NCI-H1417 treated with DMSO at 0.1 percent for 48 hours (cell line): ENCODE measurements around the gene GLRA1.

Experiments used
- DNase-seq: peaks from one replicate; lab custom pipeline; 2025; lab: John Stamatoyannopoulos, UW

The GLRA1 gene

GRCh38 chr5:151924564-151925301 is at the start of gene GLRA1:
Gene GLRA1, minus strand, starts transcription at chr5:151924851. Its CDS starts 302 bp downstream, at chr5:151924549.
- no peak for DNase-seq

GRCh38 chr5:151970885-151971284 is 46.2 kb upstream of the GLRA1 start:
- no peak for DNase-seq

GRCh38 chr5:151967865-151968264 is 43.2 kb upstream of the GLRA1 start:
- no peak for DNase-seq

GRCh38 chr5:151966046-151966445 is 41.4 kb upstream of the GLRA1 start:
- no peak for DNase-seq

- no peak for DNase-seq
These were observed 39.8 kb upstream of the GLRA1 start for GRCh38 chr5:151964471-151964870.

- DNase-seq, result no peak
These were observed 36.9 kb upstream of the GLRA1 start for GRCh38 chr5:151961557-151961956.

GRCh38 chr5:151958111-151958510 is 33.5 kb upstream of the GLRA1 start:
- no peak for DNase-seq

- DNase-seq, result no peak
These were observed 32.1 kb upstream of the GLRA1 start for GRCh38 chr5:151956725-151957124.

GRCh38 chr5:151954255-151954654 is 29.6 kb upstream of the GLRA1 start:
- DNase-seq, result no peak

- DNase-seq, result no peak
These were observed 29.2 kb upstream of the GLRA1 start for GRCh38 chr5:151953833-151954232.

- no peak for DNase-seq
These were observed 27.6 kb upstream of the GLRA1 start for GRCh38 chr5:151952238-151952637.

GRCh38 chr5:151950706-151951105 is 26.1 kb upstream of the GLRA1 start:
- DNase-seq, result no peak

- no peak for DNase-seq
These were observed 25.2 kb upstream of the GLRA1 start for GRCh38 chr5:151949701-151950308.

- no peak for DNase-seq
These were observed 24.5 kb upstream of the GLRA1 start for GRCh38 chr5:151949113-151949512.

GRCh38 chr5:151947931-151948608 is 23.4 kb upstream of the GLRA1 start:
- no peak for DNase-seq

GRCh38 chr5:151937851-151938250 is 13.2 kb upstream of the GLRA1 start:
- DNase-seq, result no peak

- no peak for DNase-seq
These were observed 10.6 kb upstream of the GLRA1 start for GRCh38 chr5:151935135-151935695.

- no peak for DNase-seq
These were observed 6.6 kb upstream of the GLRA1 start for GRCh38 chr5:151931260-151931659.

- no peak for DNase-seq
These were observed 1.5 kb upstream of the GLRA1 start for GRCh38 chr5:151926188-151926587.

- DNase-seq, result no peak
These were observed 689 bp upstream of the GLRA1 start for GRCh38 chr5:151925340-151925739.

GRCh38 chr5:151923866-151924476 is 680 bp downstream of the GLRA1 start:
- DNase-seq, result no peak

- no peak for DNase-seq
These were observed 2.7 kb downstream of the GLRA1 start for GRCh38 chr5:151921916-151922315.
